Type B pancreatic cell (in vitro differentiated cells): ENCODE data around the gene PHC2. TPM values are rescaled to one million over a fixed set of nuclear protein-coding genes. Genes with fewer than 3 reads are reported as not detected.
A peak's percentile ranks its signal among the peaks of the same experiment; 100 is the strongest.

Experiments
- DNase-seq: peaks from one replicate; pipeline ENCODE4 v3.0.0; 2021; ENCODE audit warnings: mixed read lengths; ENCODE audit not compliant: unreplicated experiment; ENCODE audit errors: extremely low spot score
- H3K27ac Mint-ChIP-seq: 2 replicates; pipeline ENCODE4 v1.8.0; 2021; ENCODE audit warnings: mild to moderate bottlenecking, mixed read lengths
- H3K27me3 Mint-ChIP-seq: 2 replicates; pipeline ENCODE4 v1.8.0; 2021; ENCODE audit warnings: mixed read lengths
- H3K36me3 Mint-ChIP-seq: 2 replicates; pipeline ENCODE4 v1.8.0; 2021; ENCODE audit warnings: mixed read lengths
- H3K4me1 Mint-ChIP-seq: one replicate; pipeline ENCODE4 v1.8.0; 2021; ENCODE audit warnings: mixed read lengths; ENCODE audit not compliant: unreplicated experiment
- H3K4me3 Mint-ChIP-seq: 2 replicates; pipeline ENCODE4 v1.8.0; 2021; ENCODE audit warnings: mild to moderate bottlenecking, mixed read lengths
- H3K9me3 Mint-ChIP-seq: 2 replicates; pipeline ENCODE4 v1.8.0; 2021; ENCODE audit warnings: mixed read lengths
- CTCF ChIP-seq: fragments of 200-600 bp; sonication (generic); conservative IDR thresholded peaks from 2 replicates; pipeline ENCODE4 v1.5.0; 2021; ENCODE audit warnings: antibody characterized with exemption, mild to moderate bottlenecking
- total RNA-seq: library from RNA; stranded (reverse); gene quantifications from 2 replicates; pipeline ENCODE4 v1.2.1, GENCODE V29; 2021; ENCODE audit warnings: low replicate concordance

Gene PHC2
- total RNA-seq, 1 donor from 2014 or later = 106 TPM

- TF ChIP-seq CTCF = no peak
- Mint-ChIP-seq H3K27me3 (no peaks in the 10 kb centered on the region), H3K36me3 (no peaks in the 10 kb centered on the region), H3K27ac (no peak overlapping the region), H3K4me3 (no peak overlapping the region), H3K9me3 (no peaks in the 10 kb centered on the region), H3K4me1 (peaks cover 52% of the 10 kb centered on the region)
- no peak for DNase-seq
Observed at GRCh38 chr1:33380811-33381210, 50.1 kb downstream of the PHC2 start.

GRCh38 chr1:33379631-33380354, 51.1 kb downstream of the PHC2 start:
- Mint-ChIP-seq H3K9me3 (no peaks in the 10 kb centered on the region), H3K27ac (peak overlapping the region; percentile 33), H3K4me1 (peaks cover 52% of the 10 kb centered on the region), H3K27me3 (no peaks in the 10 kb centered on the region), H3K4me3 (peak overlapping the region; percentile 38), H3K36me3 (peaks cover 4% of the 10 kb centered on the region)
- no peak for TF ChIP-seq CTCF
- no peak for DNase-seq

GRCh38 chr1:33378976-33379375, 51.9 kb downstream of the PHC2 start:
- Mint-ChIP-seq H3K27me3 (no peaks in the 10 kb centered on the region), H3K36me3 (peaks cover 7% of the 10 kb centered on the region), H3K4me1 (peaks cover 46% of the 10 kb centered on the region), H3K4me3 (no peak overlapping the region), H3K9me3 (no peaks in the 10 kb centered on the region), H3K27ac (no peak overlapping the region)
- peak; percentile 23 for TF ChIP-seq CTCF
- DNase-seq = no peak

- H3K36me3 Mint-ChIP-seq = peaks cover 10% of the 10 kb centered on the region
- DNase-seq = no peak
- H3K27me3 Mint-ChIP-seq = no peaks in the 10 kb centered on the region
- TF ChIP-seq CTCF = no peak
- H3K4me1 Mint-ChIP-seq = peaks cover 44% of the 10 kb centered on the region
- H3K9me3 Mint-ChIP-seq = no peaks in the 10 kb centered on the region
- H3K27ac Mint-ChIP-seq = no peak overlapping the region
- no peak overlapping the region for H3K4me3 Mint-ChIP-seq
Observed at GRCh38 chr1:33378524-33378923, 52.4 kb downstream of the PHC2 start.

GRCh38 chr1:33377756-33378155, 53.1 kb downstream of the PHC2 start:
- Mint-ChIP-seq H3K4me3 (no peak overlapping the region), H3K27ac (peak overlapping the region; percentile 36), H3K4me1 (peaks cover 36% of the 10 kb centered on the region), H3K36me3 (peaks cover 10% of the 10 kb centered on the region), H3K9me3 (no peaks in the 10 kb centered on the region), H3K27me3 (no peaks in the 10 kb centered on the region)
- DNase-seq = no peak
- no peak for TF ChIP-seq CTCF

GRCh38 chr1:33377013-33377412, 53.9 kb downstream of the PHC2 start:
- no peak for DNase-seq

More at GRCh38 chr1:33377013-33377412, 53.9 kb downstream of the PHC2 start:
- Mint-ChIP-seq H3K27me3 (no peaks in the 10 kb centered on the region), H3K9me3 (no peaks in the 10 kb centered on the region), H3K27ac (no peak overlapping the region), H3K36me3 (peaks cover 10% of the 10 kb centered on the region), H3K4me3 (no peak overlapping the region), H3K4me1 (peaks cover 29% of the 10 kb centered on the region)
- TF ChIP-seq CTCF = no peak
